Colonic mucosa (tissue), 4 donors: ENCODE results near the gene PMM2. TPM values are rescaled to one million over a fixed set of nuclear protein-coding genes. Genes with fewer than 3 reads are reported as not detected.

Source experiments
- DNase-seq: peaks from one replicate; pipeline ENCODE4 v3.0.0-alpha.2; 2020
- H3K27ac ChIP-seq: fragments of 200-600 bp; one replicate; pipeline ENCODE4 v1.8.0; 2021
- H3K27me3 ChIP-seq: fragments of 200-600 bp; one replicate; pipeline ENCODE4 v1.8.0; 2021
- H3K36me3 ChIP-seq: fragments of 200-600 bp; one replicate; pipeline ENCODE4 v1.8.0; 2021
- H3K4me1 ChIP-seq: fragments of 200-600 bp; one replicate; pipeline ENCODE4 v1.8.0; 2021; ENCODE audit warnings: mild to moderate bottlenecking
- H3K4me3 ChIP-seq: fragments of 200-600 bp; one replicate; pipeline ENCODE4 v1.8.0; 2021
- H3K9ac ChIP-seq, 2 donors: one replicate each; pipeline ENCODE4 v1.7.0; 2013; ENCODE audit warnings: control low read depth in 2 of 2, low read depth in 2 of 2, low read length in 2 of 2
- H3K9me3 ChIP-seq: fragments of 200-600 bp; one replicate; pipeline ENCODE4 v1.8.0; 2021
- CTCF ChIP-seq: fragments of 200-600 bp; IDR thresholded peaks from one replicate; pipeline ENCODE4 v1.8.0; 2022; ENCODE audit warnings: antibody characterized with exemption, mild to moderate bottlenecking
- intact Hi-C: fragments of 100-400 bp; cut with DNase I; formaldehyde crosslinking; loops from one replicate; pipeline ENCODE4 v1.14.1; 2022
- total RNA-seq, 2 donors: library from RNA; stranded (reverse); fragmentation: NEBNext Ultra II Directional in 1 of 2; extraction: Animal tissue kit (Norgen Biotek cat#: 25700) in 1 of 2; gene quantifications; one replicate each; pipeline ENCODE4 v1.2.1, GENCODE V29; 2021
- donor health status: healthy.
- donor health status: DM: no; HTN: no; CAD: no.
- donor health status: DM: no; HTN: no; CAD: no.

PMM2 gene
- total RNA-seq, 2 donors from 2014 or later, result 60.7 to 88.1 TPM

GRCh38 chr16:8890549-8890921, 92.9 kb downstream of the PMM2 start:
- Histone ChIP-seq H3K4me1 (peaks cover under 1% of the 10 kb centered on the region), H3K27ac (no peak overlapping the region), H3K4me3 (no peak overlapping the region), H3K36me3 (peaks cover 15% of the 10 kb centered on the region), H3K9ac (no peak overlapping the region), H3K9me3 (no peaks in the 10 kb centered on the region), H3K27me3 (no peaks in the 10 kb centered on the region)
- intact Hi-C loops, result no loop called here
- no peak for TF ChIP-seq CTCF
- DNase-seq, result no peak

- Histone ChIP-seq H3K9me3 (no peaks in the 10 kb centered on the region), H3K27ac (no peak overlapping the region), H3K9ac (no peak overlapping the region), H3K4me3 (no peak overlapping the region), H3K27me3 (no peaks in the 10 kb centered on the region), H3K36me3 (peaks cover 26% of the 10 kb centered on the region), H3K4me1 (no peaks in the 10 kb centered on the region)
- no peak for TF ChIP-seq CTCF
- DNase-seq, result no peak
- intact Hi-C loops, result no loop called here
These were observed 94.5 kb downstream of the PMM2 start for GRCh38 chr16:8892101-8892575.

- Histone ChIP-seq H3K27me3 (no peaks in the 10 kb centered on the region), H3K4me1 (no peaks in the 10 kb centered on the region), H3K4me3 (no peak overlapping the region), H3K9me3 (no peaks in the 10 kb centered on the region), H3K36me3 (peaks cover 33% of the 10 kb centered on the region), H3K9ac (no peak overlapping the region), H3K27ac (no peak overlapping the region)
- no peak for DNase-seq
- TF ChIP-seq CTCF, result no peak
- intact Hi-C loops, result no loop called here
These were observed 95.8 kb downstream of the PMM2 start for GRCh38 chr16:8893426-8893825.

GRCh38 chr16:8893976-8894690, 96.5 kb downstream of the PMM2 start:
- no peaks in the 10 kb centered on the region for H3K4me1 ChIP-seq
- H3K9me3 ChIP-seq, result no peaks in the 10 kb centered on the region
- no peak for TF ChIP-seq CTCF
- intact Hi-C loops, result no loop called here
- H3K36me3 ChIP-seq, result peaks cover 38% of the 10 kb centered on the region
- no peak overlapping the region for H3K4me3 ChIP-seq
- DNase-seq, result no peak
- H3K27ac ChIP-seq, result no peak overlapping the region
- no peaks in the 10 kb centered on the region for H3K27me3 ChIP-seq
- no peak overlapping the region for H3K9ac ChIP-seq

GRCh38 chr16:8894736-8895334, 97.2 kb downstream of the PMM2 start:
- Histone ChIP-seq H3K27me3 (no peaks in the 10 kb centered on the region), H3K4me3 (no peak overlapping the region), H3K4me1 (no peaks in the 10 kb centered on the region), H3K36me3 (peaks cover 45% of the 10 kb centered on the region), H3K27ac (no peak overlapping the region), H3K9me3 (no peaks in the 10 kb centered on the region), H3K9ac (no peak overlapping the region)
- no peak for TF ChIP-seq CTCF
- intact Hi-C loops, result no loop called here
- no peak for DNase-seq
